GM19452 (cell line): ENCODE results near the gene CFAP141.

Source experiments
- ATAC-seq: cut with Tn5 transposase; IDR thresholded peaks from one replicate; pipeline ENCODE4 v1.9.1; 2021; ENCODE audit not compliant: unreplicated experiment

The CFAP141 gene

GRCh38 chr1:154171880-154172279 is 34.3 kb downstream of the CFAP141 start:
- ATAC-seq: no peak

DNA sequence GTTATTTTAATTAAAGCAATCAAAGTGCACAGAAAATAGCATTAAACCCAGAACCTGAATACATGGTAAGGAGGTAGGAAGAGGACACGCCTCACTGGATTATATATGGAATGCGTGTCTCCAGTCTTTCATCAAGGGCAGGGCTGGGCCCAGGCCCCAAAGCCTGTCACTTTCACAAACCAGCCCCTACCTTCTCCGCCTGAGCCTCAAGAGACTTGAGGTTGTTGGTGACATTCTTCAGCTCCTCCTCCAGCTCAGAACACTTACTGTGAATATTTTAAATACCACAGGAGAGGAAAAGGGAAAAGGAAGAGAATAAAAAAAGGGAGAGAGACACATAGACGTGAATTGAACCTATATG is 34.9 kb downstream of the CFAP141 start:
- no peak for ATAC-seq

DNA sequence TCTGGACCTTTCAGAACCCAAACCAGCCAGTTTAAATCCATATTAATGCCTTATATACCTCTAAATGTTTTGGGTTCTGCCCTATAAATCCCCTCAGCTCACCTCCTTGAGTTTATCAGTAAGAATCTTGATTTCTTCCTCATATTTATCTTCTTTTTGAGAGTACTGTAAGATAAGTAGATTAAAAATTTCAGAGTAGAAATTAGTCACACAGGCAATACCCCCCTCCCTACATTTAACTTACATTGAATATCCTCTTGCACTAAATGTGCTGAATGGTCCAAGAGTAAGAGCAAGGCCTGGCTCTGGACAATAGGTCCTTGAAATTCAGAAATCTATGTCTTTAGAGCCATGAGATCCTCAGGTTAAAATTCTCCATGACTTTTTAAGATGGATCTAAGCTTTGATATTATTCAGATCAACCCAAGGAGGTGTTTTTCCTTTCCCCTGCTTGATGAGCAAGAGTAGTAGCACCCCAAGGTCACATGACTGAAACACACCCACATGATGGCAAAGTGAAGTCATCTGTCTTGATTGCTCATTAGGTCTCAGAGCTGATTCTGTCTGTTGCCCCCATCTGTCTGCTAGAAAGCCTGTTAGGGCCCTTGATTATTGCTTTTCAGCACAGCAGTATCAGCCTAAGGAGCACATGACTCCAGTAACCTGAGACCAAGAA is 35.4 kb downstream of the CFAP141 start:
- ATAC-seq: no peak

DNA sequence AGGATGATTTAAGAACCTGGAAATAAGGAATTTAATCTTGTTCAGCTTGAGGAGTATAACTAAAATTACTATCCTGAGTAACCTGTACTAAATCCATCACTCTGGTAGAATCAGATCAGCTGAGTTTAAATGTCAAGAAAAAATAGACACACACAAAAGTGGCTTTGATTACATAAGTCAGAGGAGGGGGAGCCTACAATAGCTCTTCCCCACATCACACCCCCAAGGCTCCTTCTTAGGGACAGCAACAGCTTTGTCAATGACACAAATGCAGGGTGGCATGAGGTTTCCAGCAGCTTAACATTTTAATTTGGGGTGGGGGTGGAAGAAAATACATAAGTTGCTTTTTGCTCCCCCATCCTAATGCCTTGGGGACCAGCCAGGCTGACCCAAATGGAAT is 38.7 kb downstream of the CFAP141 start:
- no peak for ATAC-seq

GRCh38 chr1:154166207-154166606 is 39.9 kb downstream of the CFAP141 start:
- no peak for ATAC-seq

DNA sequence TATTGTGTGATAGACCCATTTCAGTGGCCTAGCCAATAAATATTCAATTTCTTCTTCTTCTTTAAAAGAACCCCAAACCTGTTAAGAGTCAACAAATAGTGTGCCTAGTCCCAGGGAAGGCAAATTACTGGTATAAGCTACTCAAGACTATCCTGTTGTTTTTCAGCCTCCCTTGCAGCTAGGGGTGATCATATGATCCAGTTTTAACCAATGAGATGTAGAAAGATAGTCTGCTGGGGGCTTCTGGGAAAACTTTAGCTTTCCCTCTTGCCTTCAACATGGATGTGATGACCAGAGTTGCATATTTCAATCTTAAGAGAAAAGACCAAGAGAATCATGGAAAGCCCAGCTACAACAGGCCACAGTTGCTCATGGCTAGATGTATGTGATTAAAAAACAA is 46.6 kb downstream of the CFAP141 start:
- ATAC-seq: no peak

- ATAC-seq: no peak
Measured at GRCh38 chr1:154158307-154159125, 47.6 kb downstream of the CFAP141 start.

DNA sequence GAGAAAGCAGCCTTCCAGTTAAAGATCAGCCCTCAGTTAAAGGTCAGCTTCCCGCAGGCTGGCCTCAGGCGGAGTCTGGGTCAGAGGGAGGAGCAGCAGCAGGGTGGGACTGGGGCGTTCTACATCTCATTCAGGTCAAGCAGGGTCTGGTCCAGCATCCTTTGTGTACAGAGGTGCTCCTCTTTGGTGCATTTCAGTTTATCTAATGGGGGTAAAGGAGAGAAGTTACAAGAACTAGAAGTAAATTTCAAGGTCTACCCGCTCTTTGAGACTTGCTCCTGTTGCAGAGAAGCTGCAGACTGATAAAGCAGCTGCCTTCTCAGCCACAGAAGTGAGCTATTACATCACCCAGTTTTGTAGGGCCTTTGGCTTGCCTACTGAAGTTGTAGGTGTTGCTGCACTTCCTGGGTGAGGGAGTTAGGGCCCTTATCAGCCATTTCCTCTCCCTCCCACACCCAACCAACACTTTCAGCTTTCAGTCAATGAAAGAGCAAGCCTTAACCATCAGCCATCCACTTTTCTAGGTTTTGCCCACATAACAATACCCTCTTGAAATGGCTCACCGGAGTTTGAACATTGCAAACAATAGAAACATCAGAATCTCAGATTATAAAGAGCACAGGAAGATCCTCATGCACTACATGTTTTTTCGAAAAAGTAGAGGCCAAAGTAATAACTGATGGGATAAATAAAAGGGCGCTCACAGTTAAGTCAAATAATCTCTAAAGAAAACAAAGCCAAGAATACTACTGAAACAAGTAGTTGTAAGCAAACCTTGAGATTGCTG is 48.4 kb downstream of the CFAP141 start:
- ATAC-seq: peak; percentile 49

- ATAC-seq: no peak
Measured at GRCh38 chr1:154155251-154155650, 50.9 kb downstream of the CFAP141 start.

- no peak for ATAC-seq
Measured at GRCh38 chr1:154154534-154155191, 51.5 kb downstream of the CFAP141 start, which contains the start of gene NUP210L. TSS of gene NUP210L (minus strand) at chr1:154155073.

DNA sequence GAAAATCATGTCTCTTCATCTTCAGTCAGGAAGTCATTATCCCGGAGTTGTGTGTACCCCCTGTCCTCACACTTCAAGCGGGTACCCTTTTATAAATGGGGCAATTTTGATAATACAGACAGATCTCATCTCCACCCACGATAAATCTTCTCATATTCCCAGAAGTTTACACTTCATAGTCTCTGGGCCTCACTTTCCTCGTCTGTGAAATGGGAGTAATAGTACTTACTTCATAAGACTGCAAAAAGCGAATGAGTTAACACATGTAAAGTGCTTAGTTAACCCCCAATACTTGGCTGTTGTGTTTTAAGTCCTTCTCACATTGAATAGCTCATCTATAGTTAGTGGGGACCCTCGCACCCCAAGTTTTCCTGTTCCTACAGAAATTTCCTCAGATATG is 52.1 kb downstream of the CFAP141 start:
- no peak for ATAC-seq

DNA sequence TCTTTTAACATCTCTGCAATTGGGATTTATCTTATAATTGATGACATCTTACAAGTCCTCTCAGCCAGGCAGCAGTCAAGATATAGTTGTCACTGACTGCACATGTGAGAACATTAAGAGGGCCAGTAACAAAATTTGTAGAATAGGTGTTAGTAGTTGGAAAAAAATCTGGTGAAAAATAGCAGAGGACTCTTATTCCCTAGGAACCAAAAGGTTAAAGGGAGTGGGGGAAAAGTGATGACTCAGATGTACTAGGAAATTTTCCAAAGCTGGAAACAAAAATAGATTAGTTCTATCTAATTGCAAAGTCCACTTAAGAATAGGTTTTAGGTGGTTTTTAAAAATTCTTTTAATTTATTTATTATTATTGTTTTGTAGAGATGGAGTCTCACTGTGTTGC is 54.8 kb downstream of the CFAP141 start:
- no peak for ATAC-seq
